HepG2 (cell line): ENCODE measurements around the gene PHF21B. TPM values are rescaled to one million over a fixed set of nuclear protein-coding genes. Genes with fewer than 3 reads are reported as not detected.

Source experiments
- ATAC-seq: fragments of 200-7000 bp; cut with Tn5 transposase; 3 replicates; pipeline ENCODE4 v1.9.1; 2020; ENCODE audit warnings: mild to moderate bottlenecking, moderate library complexity
- BruUV-seq: library from RNA; stranded (reverse); fragments of 400-500 nt; replicated peaks from 2 replicates; lab custom pipeline; 2021; lab: Mats Ljungman, UMichigan
- CTCF ChIA-PET: fragments of 300-600 bp; formaldehyde crosslinking; extraction: SDS; loops from one replicate; lab custom pipeline; 2021; ENCODE audit warnings: low total read pairs, inconsistent platforms, low intra/inter-chr PET ratio; lab: Yijun Ruan, JAX
- POLR2A ChIA-PET: fragments of 350-600 bp; sonication (Branson Sonifier 250); formaldehyde crosslinking; loops from one replicate; lab custom pipeline; 2020; ENCODE audit warnings: antibody characterized with exemption, inconsistent platforms; lab: Yijun Ruan, JAX
- DNase-seq: peaks from one replicate; pipeline ENCODE4 v3.0.0-alpha.2; 2015; ENCODE audit warnings: low spot score
- FAIRE-seq: peaks from 3 replicates; lab custom pipeline; 2011; peaks lifted over from hg19 to GRCh38; lab: Jason Lieb, UNC
- H2AFZ ChIP-seq: one replicate; pipeline ENCODE4 v1.6.1; 2011; ENCODE audit warnings: low read length, inconsistent platforms
- H3K27ac ChIP-seq: fragments of 300-600 bp; 3 replicates; pipeline ENCODE4 v1.8.0; 2011; ENCODE audit warnings: mixed run types, mild to moderate bottlenecking, mixed read lengths, low read length, inconsistent platforms; ENCODE audit not compliant: insufficient read depth; ENCODE audit errors: extremely low read length
- H3K27me3 ChIP-seq, 2 experiments: fragments of 200-600 bp in 1 of 2; 2 replicates in 1 of 2; 3 replicates in 1 of 2; pipeline versions ENCODE4 v1.6.0 to v1.8.0; 2011; ENCODE audit warnings: low read length in 2 of 2, mild to moderate bottlenecking in 2 of 2, moderate library complexity in 2 of 2, inconsistent platforms in 1 of 2; ENCODE audit not compliant: insufficient read depth in 2 of 2, control insufficient read depth in 1 of 2
- H3K36me3 ChIP-seq, 2 experiments: fragments of 200-600 bp in 1 of 2; replicated peaks in 1 of 2; 2 replicates in 1 of 2; 3 replicates in 1 of 2; pipeline versions ENCODE4 v1.5.1 to v1.8.0; 2011; ENCODE audit warnings: low read length in 2 of 2, inconsistent platforms in 1 of 2; ENCODE audit not compliant: insufficient read depth in 2 of 2, control insufficient read depth in 1 of 2
- H3K4me1 ChIP-seq: 2 replicates; pipeline ENCODE4 v1.5.1; 2012; ENCODE audit warnings: low read length, inconsistent platforms; ENCODE audit not compliant: insufficient read depth
- H3K4me2 ChIP-seq: 2 replicates; pipeline ENCODE4 v1.6.0; 2011; ENCODE audit warnings: low read depth, low read length, inconsistent platforms
- H3K4me3 ChIP-seq, 3 experiments: fragments of 200-600 bp in 1 of 3; sonication (generic), shearing (Covaris generic) in 1 of 3; replicated peaks in 1 of 3; 2 replicates each; pipeline ENCODE4 v1.5.1; 2011 to 2016; ENCODE audit warnings: low read length in 3 of 3, inconsistent platforms in 2 of 3, low read depth in 2 of 3, mild to moderate bottlenecking in 2 of 3, control low read depth in 1 of 3, mixed read lengths in 1 of 3; ENCODE audit not compliant: insufficient read depth in 1 of 3
- H3K79me2 ChIP-seq: one replicate; pipeline ENCODE4 v1.6.1; 2011; ENCODE audit warnings: low read length, inconsistent platforms; ENCODE audit not compliant: insufficient read depth
- H3K9ac ChIP-seq: 2 replicates; pipeline ENCODE4 v1.6.0; 2011; ENCODE audit warnings: mild to moderate bottlenecking, low read depth, low read length, inconsistent platforms; ENCODE audit not compliant: insufficient read depth
- H3K9me3 ChIP-seq: 2 replicates; pipeline ENCODE4 v1.5.1; 2012; ENCODE audit warnings: mild to moderate bottlenecking, low read length
- H4K20me1 ChIP-seq: 2 replicates; pipeline ENCODE4 v1.6.0; 2011; ENCODE audit warnings: inconsistent platforms, mild to moderate bottlenecking, low read length, moderate library complexity; ENCODE audit not compliant: insufficient read depth
- ATAD3A ChIP-seq: sonication (generic); formaldehyde crosslinking; IDR thresholded peaks from 2 replicates; pipeline ENCODE4 v1.4.0; 2020; ENCODE audit warnings: missing genetic modification reagents
- ATF2 ChIP-seq: sonication (generic); formaldehyde crosslinking; IDR thresholded peaks from 2 replicates; pipeline ENCODE4 v1.4.0; 2020; ENCODE audit warnings: missing genetic modification reagents
- CENPX ChIP-seq: sonication (generic); formaldehyde crosslinking; IDR thresholded peaks from 2 replicates; pipeline ENCODE4 v1.9.0; 2021; ENCODE audit warnings: mild to moderate bottlenecking, missing genetic modification reagents, moderate library complexity
- FUBP1 ChIP-seq: sonication (generic); formaldehyde crosslinking; IDR thresholded peaks from 2 replicates; pipeline ENCODE4 v1.5.1; 2020; ENCODE audit warnings: missing genetic modification reagents, mild to moderate bottlenecking, borderline replicate concordance
- HCFC1 ChIP-seq: fragments of 150-350 bp; IDR thresholded peaks from 2 replicates; pipeline ENCODE4 v1.6.1; 2014; ENCODE audit warnings: low read depth, low read length
- HMGA1 ChIP-seq: sonication (generic); formaldehyde crosslinking; conservative IDR thresholded peaks from 2 replicates; pipeline ENCODE4 v1.4.0; 2020; ENCODE audit warnings: missing genetic modification reagents
- HOXA3 ChIP-seq: sonication (generic); formaldehyde crosslinking; IDR thresholded peaks from 2 replicates; pipeline ENCODE4 v1.5.0; 2020; ENCODE audit warnings: missing genetic modification reagents
- RBM39 ChIP-seq: fragments of 200-400 bp; formaldehyde crosslinking; IDR thresholded peaks from one replicate; pipeline ENCODE4 v1.6.1; 2018; ENCODE audit warnings: antibody characterized with exemption, mild to moderate bottlenecking, low read depth, low read length; ENCODE audit not compliant: poor library complexity, severe bottlenecking
- REL ChIP-seq: sonication (generic); formaldehyde crosslinking; conservative IDR thresholded peaks from 2 replicates; pipeline ENCODE4 v1.8.0; 2022; ENCODE audit warnings: mild to moderate bottlenecking, missing genetic modification reagents, moderate library complexity
- SIX4 ChIP-seq: sonication (generic); formaldehyde crosslinking; IDR thresholded peaks from 2 replicates; pipeline ENCODE4 v1.4.0; 2020; ENCODE audit warnings: missing genetic modification reagents
- TAF15 ChIP-seq: fragments of 200-400 bp; formaldehyde crosslinking; IDR thresholded peaks from one replicate; pipeline ENCODE4 v1.6.1; 2018; ENCODE audit warnings: mild to moderate bottlenecking, low read depth, low read length; ENCODE audit not compliant: poor library complexity, severe bottlenecking
- ZFP36L2 ChIP-seq: sonication (generic); formaldehyde crosslinking; IDR thresholded peaks from 2 replicates; pipeline ENCODE4 v1.4.0; 2020; ENCODE audit warnings: missing genetic modification reagents
- ZNF10 ChIP-seq: sonication (generic); formaldehyde crosslinking; IDR thresholded peaks from 2 replicates; pipeline ENCODE4 v1.4.0; 2020; ENCODE audit warnings: mild to moderate bottlenecking, low read depth, missing genetic modification reagents, borderline replicate concordance
- WGBS: methylation state at CpG from one replicate; pipeline ENCODE4 v1.1.6; 2017; ENCODE audit warnings: low lambda C conversion rate; 5-methylcytosine and 5-hydroxymethylcytosine counted together
- in situ Hi-C: cut with HindIII; loops from 2 replicates; pipeline ENCODE4 v1.10.0; 2017; ENCODE audit warnings: low pct_unique_long_range_greater_than_20kb; ENCODE audit not compliant: extremely low pct_ligation_motif_present
- intact Hi-C: fragments of 100-400 bp; cut with micrococcal nuclease; formaldehyde crosslinking; loops from one replicate; pipeline ENCODE4 v1.10.0; 2022; ENCODE audit not compliant: unreplicated experiment
- polyA plus RNA-seq, 8 experiments: library from polyadenylated mRNA; depleted of rRNA in 3 of 8; stranded (reverse) in 7 of 8; unstranded in 1 of 8; fragments of >200 nt; fragmentation: Illumina TruSeq in 4 of 8; extraction: Trizol in 4 of 8; gene quantifications; 2 replicates each; pipeline versions ENCODE4 v1.2.1 to v1.2.3, GENCODE V29; 2011 to 2016; ENCODE audit warnings: low read depth in 4 of 8, missing spikeins in 1 of 8, mixed read lengths in 1 of 8; ENCODE audit not compliant: insufficient read depth in 1 of 8
- total RNA-seq, 5 experiments: library from RNA; depleted of rRNA; stranded (reverse); fragments of >200 nt; fragmentation: Illumina TruSeq; extraction: Trizol; gene quantifications; 2 replicates each; pipeline ENCODE4 v1.2.3, GENCODE V29; 2016; ENCODE audit warnings: low read depth in 1 of 5
- TF ChIP-seq, protein P1 (sequence below): sonication (generic); formaldehyde crosslinking; IDR thresholded peaks from 2 replicates; pipeline ENCODE4 v1.4.0; 2020; ENCODE audit warnings: missing genetic modification reagents
- TF ChIP-seq, protein P2 (sequence below): IDR thresholded peaks from 2 replicates; pipeline ENCODE4 v1.6.1; 2016; ENCODE audit warnings: low read depth, borderline replicate concordance

The PHF21B gene
- total and polyA plus RNA-seq, 2 of the 13 experiments (the other 11 are each of a cell fraction or from before 2014, with no cell fraction given): not detected

DNA sequence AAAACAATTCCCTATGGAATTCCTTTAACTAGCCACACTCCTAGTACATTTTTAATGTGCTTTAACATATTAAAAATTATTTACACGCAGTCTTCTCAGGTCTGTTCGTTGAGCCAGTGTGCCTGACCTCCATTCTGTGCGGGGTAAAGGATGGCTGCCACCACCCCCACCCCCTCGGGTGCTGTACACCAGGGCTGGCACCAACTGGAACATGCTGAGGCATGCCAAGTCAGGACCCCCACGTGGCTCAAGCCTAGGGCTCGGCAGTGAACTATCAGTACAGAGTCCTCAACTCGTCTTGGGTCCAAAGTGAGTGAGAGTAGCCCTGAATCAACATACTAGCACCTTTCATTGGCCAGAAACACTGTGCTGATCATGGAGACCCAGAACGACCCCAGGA is 32.5 kb upstream of the PHF21B start (continued):
- no peak for TF ChIP-seq HCFC1
- TF ChIP-seq, protein P1, sequence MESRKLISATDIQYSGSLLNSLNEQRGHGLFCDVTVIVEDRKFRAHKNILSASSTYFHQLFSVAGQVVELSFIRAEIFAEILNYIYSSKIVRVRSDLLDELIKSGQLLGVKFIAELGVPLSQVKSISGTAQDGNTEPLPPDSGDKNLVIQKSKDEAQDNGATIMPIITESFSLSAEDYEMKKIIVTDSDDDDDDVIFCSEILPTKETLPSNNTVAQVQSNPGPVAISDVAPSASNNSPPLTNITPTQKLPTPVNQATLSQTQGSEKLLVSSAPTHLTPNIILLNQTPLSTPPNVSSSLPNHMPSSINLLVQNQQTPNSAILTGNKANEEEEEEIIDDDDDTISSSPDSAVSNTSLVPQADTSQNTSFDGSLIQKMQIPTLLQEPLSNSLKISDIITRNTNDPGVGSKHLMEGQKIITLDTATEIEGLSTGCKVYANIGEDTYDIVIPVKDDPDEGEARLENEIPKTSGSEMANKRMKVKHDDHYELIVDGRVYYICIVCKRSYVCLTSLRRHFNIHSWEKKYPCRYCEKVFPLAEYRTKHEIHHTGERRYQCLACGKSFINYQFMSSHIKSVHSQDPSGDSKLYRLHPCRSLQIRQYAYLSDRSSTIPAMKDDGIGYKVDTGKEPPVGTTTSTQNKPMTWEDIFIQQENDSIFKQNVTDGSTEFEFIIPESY (CRISPR knock-in tag): no peak
- no peak for TF ChIP-seq ZNF10
- no peak for TF ChIP-seq HOXA3 (CRISPR knock-in tag)
- no peak for TF ChIP-seq SIX4
- no peak for TF ChIP-seq ATF2 (CRISPR knock-in tag)

- in situ Hi-C loops (no loop called here), intact Hi-C loops (no loop called here)
- 0% methylated on average over 8 of the region's 8 CpGs for WGBS
- no peak for TF ChIP-seq HMGA1 (CRISPR knock-in tag)
- TF ChIP-seq ZFP36L2 (CRISPR knock-in tag): no peak
- TF ChIP-seq ATAD3A: no peak
- no peak for TF ChIP-seq CENPX (CRISPR knock-in tag)
- TF ChIP-seq RBM39: no peak
- no peak for TF ChIP-seq FUBP1 (CRISPR knock-in tag)
- no peak for TF ChIP-seq TAF15
- no peak for TF ChIP-seq REL (CRISPR knock-in tag)
- TF ChIP-seq, protein P2, sequence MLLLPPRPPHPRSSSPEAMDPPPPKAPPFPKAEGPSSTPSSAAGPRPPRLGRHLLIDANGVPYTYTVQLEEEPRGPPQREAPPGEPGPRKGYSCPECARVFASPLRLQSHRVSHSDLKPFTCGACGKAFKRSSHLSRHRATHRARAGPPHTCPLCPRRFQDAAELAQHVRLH (CRISPR knock-in tag): no peak
- no peaks in the 10 kb centered on the region for H4K20me1 ChIP-seq
- ATAC-seq: no peak
- H3K36me3 ChIP-seq: no peaks in the 10 kb centered on the region
- H2AFZ ChIP-seq: no peak overlapping the region
- FAIRE-seq: no peak
- no peaks in the 10 kb centered on the region for H3K9me3 ChIP-seq
- ChIA-PET CTCF (no interaction called here), POLR2A (no interaction called here)
- H3K4me3 ChIP-seq: no peak overlapping the region
- no peak for DNase-seq
- H3K4me1 ChIP-seq: no peaks in the 10 kb centered on the region
- no peak overlapping the region for H3K9ac ChIP-seq
- no peak overlapping the region for H3K27ac ChIP-seq
- no TSS peak for BruUV-seq
- H3K79me2 ChIP-seq: no peaks in the 10 kb centered on the region
- no peak overlapping the region for H3K4me2 ChIP-seq
- peaks cover 1 to 30% of the 10 kb centered on the region in 2 experiments; a peak in 3 of 5 replicates for H3K27me3 ChIP-seq
Measured at GRCh38 chr22:45039133-45039532, 29.3 kb upstream of the PHF21B start.
